ENCODE data around the gene GOLGB1.
A peak's percentile ranks its signal among the peaks of the same experiment; 100 is the strongest.

GOLGB1 gene

DNA sequence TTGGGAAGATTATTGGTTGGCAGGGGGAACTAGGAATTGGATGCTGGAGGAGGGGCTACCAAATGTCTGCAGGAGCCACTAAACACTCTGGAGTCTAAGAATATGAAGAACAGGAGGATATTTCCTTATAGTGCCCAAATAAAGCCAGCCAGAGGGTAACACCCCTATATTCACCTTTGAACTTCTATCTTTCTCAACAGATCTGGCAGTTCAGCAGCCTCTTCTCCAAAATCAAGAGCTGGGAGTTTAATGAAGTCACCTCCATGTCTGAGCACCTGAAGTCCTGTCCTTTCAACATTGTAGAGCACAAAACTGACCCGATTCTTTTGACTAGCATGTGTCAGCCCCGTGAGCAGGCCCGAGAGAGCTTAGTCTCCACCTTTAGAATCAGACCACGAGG is 123.0 kb downstream of the GOLGB1 start:
- DNase-seq: no peak

DNA sequence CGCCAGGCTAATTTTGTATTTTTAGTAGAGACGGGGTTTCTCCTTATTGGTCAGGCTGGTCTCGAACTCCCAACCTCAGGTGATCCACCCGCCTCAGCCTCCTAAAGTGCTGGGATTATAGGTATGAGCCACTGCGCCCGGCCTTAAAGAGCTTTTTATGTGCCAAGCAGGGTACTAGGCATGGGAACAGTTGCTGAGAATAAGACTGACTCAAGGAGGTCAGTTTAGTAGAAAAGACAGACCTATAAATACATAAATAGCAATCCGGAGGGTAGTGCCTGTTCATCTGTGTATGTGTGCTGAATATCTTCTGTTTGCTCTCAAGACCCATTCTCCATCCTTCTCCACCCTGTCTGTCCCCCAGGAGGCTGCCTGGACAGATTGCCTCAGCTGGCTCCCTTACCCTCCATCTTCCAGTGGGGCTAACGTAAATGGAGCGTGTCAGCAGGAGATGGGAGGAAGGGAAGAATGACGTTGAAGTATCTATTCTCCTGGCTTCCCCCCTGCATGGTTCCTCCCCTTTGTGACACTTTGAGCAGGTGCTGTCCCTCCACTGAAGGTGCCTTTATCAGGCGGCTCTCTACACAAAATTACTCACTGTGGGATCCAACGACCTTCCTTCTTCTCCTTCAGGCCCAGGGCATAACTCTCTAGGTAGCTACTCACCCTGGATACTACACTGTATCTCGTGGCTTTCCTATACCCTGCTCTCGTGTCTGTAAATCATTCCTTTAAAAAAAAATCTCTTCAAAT is 125.2 kb downstream of the GOLGB1 start:
- DNase-seq: peak; percentile 85

DNA sequence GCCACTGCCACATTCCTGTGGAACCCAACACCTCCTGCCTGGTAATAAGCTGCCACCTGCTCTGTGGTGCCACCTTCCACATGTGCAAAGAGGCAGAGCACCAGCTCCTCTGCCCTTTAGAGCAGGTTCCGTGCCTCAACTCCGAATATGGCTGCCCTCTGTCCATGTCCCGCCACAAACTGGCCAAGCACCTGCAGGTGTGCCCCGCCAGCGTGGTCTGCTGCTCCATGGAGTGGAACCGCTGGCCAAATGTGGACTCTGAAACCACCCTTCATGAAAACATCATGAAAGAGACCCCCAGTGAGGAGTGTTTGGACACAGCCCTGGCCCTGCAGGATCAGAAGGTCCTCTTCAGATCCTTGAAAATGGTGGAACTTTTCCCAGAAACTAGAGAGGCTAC is 128.1 kb downstream of the GOLGB1 start:
- no peak for DNase-seq

DNA sequence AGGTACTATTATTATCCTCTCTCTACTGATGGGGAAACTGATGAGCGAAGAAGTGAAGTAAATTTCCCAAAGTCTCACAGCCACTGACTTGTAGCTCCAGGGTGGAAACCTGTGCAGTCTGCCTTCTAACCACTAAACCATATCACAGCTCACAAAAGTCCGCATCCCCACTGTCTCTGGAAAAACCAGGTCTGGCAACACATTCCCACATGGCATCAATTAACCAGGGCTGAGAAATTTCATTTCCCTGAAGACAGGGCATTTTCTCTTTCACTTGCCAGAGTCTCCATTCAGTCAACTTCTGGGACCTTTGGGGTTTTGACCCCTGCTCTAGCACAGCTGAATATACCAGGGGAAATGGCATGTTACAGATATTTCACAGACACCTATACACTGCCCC is 129.8 kb downstream of the GOLGB1 start:
- DNase-seq: no peak
